ENCODE data around the gene ABT1. TPM values are rescaled to one million over a fixed set of nuclear protein-coding genes. Genes with fewer than 3 reads are reported as not detected.

ABT1 gene
- total and polyA plus RNA-seq, 2 of the 8 experiments (the other 6 are each of a cell fraction or from before 2014, with no cell fraction given): 20.5 to 30.7 TPM

DNA sequence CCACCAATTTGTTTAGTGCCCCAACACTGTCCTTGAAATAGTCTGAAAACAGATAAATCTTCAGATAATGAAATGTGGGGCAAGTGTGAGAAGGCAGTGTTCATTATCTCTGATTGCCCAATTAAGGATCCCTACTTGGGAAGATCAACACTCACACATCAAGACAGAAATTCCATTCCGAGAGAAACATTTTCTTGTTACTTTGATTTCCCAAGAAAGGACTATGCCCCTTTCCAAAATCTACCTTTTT, 42.4 kb upstream of the ABT1 start:
- no peak overlapping the region for H3K23ac ChIP-seq (ENCODE audit: insufficient read length)
- H2BK15ac ChIP-seq (ENCODE audit: low read length): no peak overlapping the region
- no peak overlapping the region for H2BK120ac ChIP-seq (replicated peaks; ENCODE audit: low read depth, low read length)
- H3K4ac ChIP-seq (replicated peaks; ENCODE audit: insufficient read length, low read depth, low read length): no peak overlapping the region
- H4K91ac ChIP-seq (replicated peaks; ENCODE audit: insufficient read length, low read length): no peak overlapping the region
- H3K18ac ChIP-seq (ENCODE audit: extremely low read depth, low read length): no peak overlapping the region
- DNase-seq (ENCODE audit: low read depth in 1 of 2, low spot score in 2 of 2) (no peak), FAIRE-seq (no peak)
- no peaks in the 10 kb centered on the region for H3K36me3 ChIP-seq (ENCODE audit: control insufficient read depth in 2 of 4, insufficient read depth in 4 of 4, low read length in 3 of 4)
- H3K79me1 ChIP-seq (ENCODE audit: low read depth, low read length): no peaks in the 10 kb centered on the region
- H3K4me3 ChIP-seq (ENCODE audit: extremely low read depth in 1 of 4, insufficient read depth in 2 of 4, low read depth in 3 of 4, low read length in 4 of 4): peak overlapping the region; percentile 77 to 96 (median 80)
- no peaks in the 10 kb centered on the region for H4K20me1 ChIP-seq (replicated peaks in 1 of 2; ENCODE audit: control insufficient read depth in 1 of 2, insufficient read depth in 2 of 2, low read length in 2 of 2)
- no peak overlapping the region for H3K27ac ChIP-seq (ENCODE audit: low read depth, low read length)
- 33% methylated on average over 1 of the region's 1 CpG; no CpG with 5 or more reads in 1 of the 2 experiments for WGBS, 2 experiments (ENCODE audit: extremely low coverage in 1 of 2, insufficient coverage in 1 of 2, insufficient read length in 1 of 2, insufficient replicate concordance in 2 of 2, low coverage in 1 of 2, low lambda C conversion rate in 2 of 2, missing lambda C conversion rate in 1 of 2)
- peak overlapping the region; percentile 80 to 86 for H3K4me2 ChIP-seq (ENCODE audit: insufficient read depth in 1 of 2, low read depth in 2 of 2, low read length in 2 of 2)
- H3K56ac ChIP-seq (replicated peaks; ENCODE audit: insufficient read length, low read depth, low read length): no peak overlapping the region
- no peak overlapping the region for H2BK5ac ChIP-seq (ENCODE audit: low read depth, low read length)
- no peak overlapping the region for H2AK5ac ChIP-seq (ENCODE audit: low read depth, low read length)
- H4K5ac ChIP-seq (ENCODE audit: insufficient read length, low read depth, low read length): no peak overlapping the region
- H3K9ac ChIP-seq (replicated peaks in 1 of 4; ENCODE audit: extremely low read depth in 1 of 4, low read depth in 3 of 4, low read length in 3 of 4): no peak overlapping the region
- TF ChIP-seq NANOG (IDR thresholded peaks at IDR 0.05; ENCODE audit: insufficient read depth, low read depth, low read length, poor library complexity, severe bottlenecking) (no peak), POU5F1 (IDR thresholded peaks at IDR 0.05; ENCODE audit: low read depth, low read length) (no peak)
- H3K23me2 ChIP-seq (ENCODE audit: low read depth, low read length): peaks cover 17% of the 10 kb centered on the region
- no peaks in the 10 kb centered on the region for H3K27me3 ChIP-seq (replicated peaks in 1 of 4; ENCODE audit: control insufficient read depth in 3 of 4, extremely low read depth in 1 of 4, insufficient read depth in 3 of 4, low read length in 3 of 4)
- no peak overlapping the region for H3K14ac ChIP-seq (ENCODE audit: insufficient read length)
- no peaks in the 10 kb centered on the region; a peak in 2 of 7 replicates for H3K4me1 ChIP-seq (replicated peaks in 1 of 4; ENCODE audit: control insufficient read depth in 3 of 4, insufficient read depth in 4 of 4, low read length in 3 of 4)
- H4K8ac ChIP-seq (ENCODE audit: extremely low read depth, insufficient read depth, low read length): no peak overlapping the region
- POLR2A ChIA-PET (ENCODE audit: partially characterized antibody): interaction anchor here (1.4 to 5.0 kb wide), 2 partner anchors 11 to 17 kb away, joined by 3 to 25 read pairs; partner anchors contain the start of gene HMGN4
- H2AFZ ChIP-seq (ENCODE audit: low read length): 0 out of 2 replicates have a peak overlapping the region, but pooled peaks have one; percentile 33
- H2BK12ac ChIP-seq (ENCODE audit: low read depth, low read length): no peak overlapping the region
- no peaks in the 10 kb centered on the region for H3K79me2 ChIP-seq (ENCODE audit: control insufficient read depth in 1 of 2, insufficient read depth in 2 of 2, low read length in 2 of 2)
- H3K9me3 ChIP-seq (ENCODE audit: insufficient read depth in 2 of 2, low read depth in 1 of 2, low read length in 1 of 2): no peaks in the 10 kb centered on the region
- CTCF ChIA-PET (ENCODE audit: partially characterized antibody): interaction anchor here (0.8 to 1.4 kb wide), 3 partner anchors 14 to 225 kb away, joined by 3 read pairs; no protein-coding TSS in a partner anchor
- no peak overlapping the region for H2BK20ac ChIP-seq (ENCODE audit: low read length)
